Panc1 (cell line): Measurements from ENCODE around the gene FLRT3.

Source experiments
- POLR2AphosphoS5 ChIP-seq: IDR thresholded peaks from 2 replicates; pipeline ENCODE4 v1.6.1; 2012; ENCODE audit warnings: mild to moderate bottlenecking, low read depth, low read length, moderate library complexity
- TF ChIP-seq, protein P1 (sequence below): fragments of 450-650 bp; IDR thresholded peaks from 2 replicates; pipeline ENCODE4 v1.5.1; 2017; ENCODE audit warnings: mild to moderate bottlenecking

GRCh38 chr20:14303651-14304050 lies 33.8 kb downstream of the FLRT3 start:
- TF ChIP-seq, protein P1, sequence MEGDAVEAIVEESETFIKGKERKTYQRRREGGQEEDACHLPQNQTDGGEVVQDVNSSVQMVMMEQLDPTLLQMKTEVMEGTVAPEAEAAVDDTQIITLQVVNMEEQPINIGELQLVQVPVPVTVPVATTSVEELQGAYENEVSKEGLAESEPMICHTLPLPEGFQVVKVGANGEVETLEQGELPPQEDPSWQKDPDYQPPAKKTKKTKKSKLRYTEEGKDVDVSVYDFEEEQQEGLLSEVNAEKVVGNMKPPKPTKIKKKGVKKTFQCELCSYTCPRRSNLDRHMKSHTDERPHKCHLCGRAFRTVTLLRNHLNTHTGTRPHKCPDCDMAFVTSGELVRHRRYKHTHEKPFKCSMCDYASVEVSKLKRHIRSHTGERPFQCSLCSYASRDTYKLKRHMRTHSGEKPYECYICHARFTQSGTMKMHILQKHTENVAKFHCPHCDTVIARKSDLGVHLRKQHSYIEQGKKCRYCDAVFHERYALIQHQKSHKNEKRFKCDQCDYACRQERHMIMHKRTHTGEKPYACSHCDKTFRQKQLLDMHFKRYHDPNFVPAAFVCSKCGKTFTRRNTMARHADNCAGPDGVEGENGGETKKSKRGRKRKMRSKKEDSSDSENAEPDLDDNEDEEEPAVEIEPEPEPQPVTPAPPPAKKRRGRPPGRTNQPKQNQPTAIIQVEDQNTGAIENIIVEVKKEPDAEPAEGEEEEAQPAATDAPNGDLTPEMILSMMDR: no peak
- TF ChIP-seq POLR2AphosphoS5: no peak
